ENCODE measurements around the gene CNOT1.

DNA sequence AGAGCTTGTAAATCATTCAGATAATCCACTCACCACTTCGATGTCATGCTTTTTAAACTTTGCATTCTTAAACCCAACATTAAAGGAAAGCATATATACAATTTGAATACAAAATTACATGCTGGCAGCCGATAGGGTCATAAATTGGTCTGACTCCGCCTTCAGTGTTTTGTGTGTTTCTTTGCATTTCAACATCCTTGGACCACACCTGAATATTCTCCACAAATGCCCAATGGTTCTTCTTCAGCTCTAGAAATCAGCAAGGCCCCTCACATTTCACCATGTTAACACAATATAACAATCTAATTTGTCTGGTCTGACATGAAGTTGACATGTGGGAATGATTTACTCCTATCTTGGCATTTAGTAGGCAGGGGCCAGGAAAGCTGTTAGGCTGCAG is 97.2 kb downstream of the CNOT1 start:
- TF ChIP-seq, protein P1, sequence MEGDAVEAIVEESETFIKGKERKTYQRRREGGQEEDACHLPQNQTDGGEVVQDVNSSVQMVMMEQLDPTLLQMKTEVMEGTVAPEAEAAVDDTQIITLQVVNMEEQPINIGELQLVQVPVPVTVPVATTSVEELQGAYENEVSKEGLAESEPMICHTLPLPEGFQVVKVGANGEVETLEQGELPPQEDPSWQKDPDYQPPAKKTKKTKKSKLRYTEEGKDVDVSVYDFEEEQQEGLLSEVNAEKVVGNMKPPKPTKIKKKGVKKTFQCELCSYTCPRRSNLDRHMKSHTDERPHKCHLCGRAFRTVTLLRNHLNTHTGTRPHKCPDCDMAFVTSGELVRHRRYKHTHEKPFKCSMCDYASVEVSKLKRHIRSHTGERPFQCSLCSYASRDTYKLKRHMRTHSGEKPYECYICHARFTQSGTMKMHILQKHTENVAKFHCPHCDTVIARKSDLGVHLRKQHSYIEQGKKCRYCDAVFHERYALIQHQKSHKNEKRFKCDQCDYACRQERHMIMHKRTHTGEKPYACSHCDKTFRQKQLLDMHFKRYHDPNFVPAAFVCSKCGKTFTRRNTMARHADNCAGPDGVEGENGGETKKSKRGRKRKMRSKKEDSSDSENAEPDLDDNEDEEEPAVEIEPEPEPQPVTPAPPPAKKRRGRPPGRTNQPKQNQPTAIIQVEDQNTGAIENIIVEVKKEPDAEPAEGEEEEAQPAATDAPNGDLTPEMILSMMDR (IDR thresholded peaks at IDR 0.05) = no peak
- TF ChIP-seq POLR2A (IDR thresholded peaks at IDR 0.05) = no peak
